Measurements from ENCODE around the gene PKN1. TPM values are rescaled to one million over a fixed set of nuclear protein-coding genes. Genes with fewer than 3 reads are reported as not detected.

PKN1 gene
- total and polyA plus RNA-seq, 2 of the 13 experiments (the other 11 are each of a cell fraction or from before 2014, with no cell fraction given), result 45.7 to 54.5 TPM

GRCh38 chr19:14497228-14497921 is 64.3 kb downstream of the PKN1 start (continued):
- no peak for TF ChIP-seq DZIP1 (CRISPR knock-in tag; IDR thresholded peaks at IDR 0.05)
- TF ChIP-seq ZNF34 (CRISPR knock-in tag; IDR thresholded peaks at IDR 0.05; ENCODE audit: borderline replicate concordance), result no peak
- no peak for TF ChIP-seq ATF7 (IDR thresholded peaks at IDR 0.05)
- no peak for TF ChIP-seq ATF7 (CRISPR knock-in tag; IDR thresholded peaks at IDR 0.05)
- no peak for TF ChIP-seq ZNF792 (CRISPR knock-in tag; IDR thresholded peaks at IDR 0.05)
- TF ChIP-seq TFAP4 (IDR thresholded peaks at IDR 0.05; ENCODE audit: borderline replicate concordance, low read depth), result peak; percentile 19; the same call in 1 of the 2 replicates
- no peak for TF ChIP-seq SIX4 (CRISPR knock-in tag; IDR thresholded peaks at IDR 0.05)
- no peak for TF ChIP-seq ZBTB7B (CRISPR knock-in tag; IDR thresholded peaks at IDR 0.05)
- TF ChIP-seq JDP2 (CRISPR knock-in tag; IDR thresholded peaks at IDR 0.05; ENCODE audit: borderline replicate concordance), result no peak
- peak; percentile 91 for TF ChIP-seq THAP11 (CRISPR knock-in tag; IDR thresholded peaks at IDR 0.05)
- TF ChIP-seq ZNF788 (CRISPR knock-in tag; IDR thresholded peaks at IDR 0.05; ENCODE audit: borderline replicate concordance), result peak; percentile 37; the same call in 1 of the 2 replicates
- TF ChIP-seq WIZ (CRISPR knock-in tag; IDR thresholded peaks at IDR 0.05), result no peak
- no peak for TF ChIP-seq THRA (CRISPR knock-in tag; IDR thresholded peaks at IDR 0.05; ENCODE audit: borderline replicate concordance)
- no peak for TF ChIP-seq SIX1 (CRISPR knock-in tag; IDR thresholded peaks at IDR 0.05; ENCODE audit: borderline replicate concordance)
- no peak for TF ChIP-seq ZNF644 (CRISPR knock-in tag; IDR thresholded peaks at IDR 0.05; ENCODE audit: low read depth)
- TF ChIP-seq MTF2 (CRISPR knock-in tag; IDR thresholded peaks at IDR 0.05; ENCODE audit: borderline replicate concordance), result no peak
- no peak for TF ChIP-seq BCL3 (CRISPR knock-in tag; IDR thresholded peaks at IDR 0.05)
- TF ChIP-seq KLF16 (CRISPR knock-in tag; IDR thresholded peaks at IDR 0.05), result 0 out of 4 replicates have a peak, but pooled peaks of 1 of the 2 experiments have one; percentile 30
- TF ChIP-seq ZNF331 (CRISPR knock-in tag; IDR thresholded peaks at IDR 0.05), result peak; percentile 49; the same call in 1 of the 2 replicates
- peak; percentile 60 for TF ChIP-seq SAP130 (CRISPR knock-in tag; IDR thresholded peaks at IDR 0.05; ENCODE audit: low read depth)
- no peak for TF ChIP-seq ZNF570 (CRISPR knock-in tag; IDR thresholded peaks at IDR 0.05; ENCODE audit: borderline replicate concordance)
- no peak for TF ChIP-seq DNMT3B (CRISPR knock-in tag; conservative IDR thresholded peaks at IDR 0.05)
- TF ChIP-seq ZBTB7A (CRISPR knock-in tag; IDR thresholded peaks at IDR 0.05), result no peak
- no peak for TF ChIP-seq MAFG (CRISPR knock-in tag; IDR thresholded peaks at IDR 0.05)

Measured in HepG2 (cell line).